SK-N-SH (cell line): ENCODE results near the gene PNKP. TPM values are rescaled to one million over a fixed set of nuclear protein-coding genes. Genes with fewer than 3 reads are reported as not detected.

Source experiments
- CTCF ChIA-PET: fragments of 300-600, 350-600 bp; formaldehyde crosslinking; extraction: SDS; loops from one replicate; lab custom pipeline; 2021; lab: Yijun Ruan, JAX
- POLR2A ChIA-PET: fragments of 350-600 bp; sonication (Branson Sonifier 250); formaldehyde crosslinking; extraction: SDS; loops from one replicate; lab custom pipeline; 2020; ENCODE audit warnings: antibody characterized with exemption, inconsistent platforms; lab: Yijun Ruan, JAX
- DNase-seq: peaks from one replicate; pipeline ENCODE4 v3.0.0; 2012
- H2AFZ ChIP-seq: fragments of 200-600 bp; sonication (generic); 2 replicates; pipeline ENCODE4 v1.8.1; 2016; ENCODE audit warnings: antibody characterized with exemption, mild to moderate bottlenecking, low read depth
- H3F3A ChIP-seq: fragments of 200-600 bp; sonication (generic); replicated peaks from 2 replicates; pipeline ENCODE3; 2016; ENCODE audit warnings: antibody characterized with exemption, mild to moderate bottlenecking; ENCODE audit not compliant: insufficient read depth
- H3K27ac ChIP-seq, 2 experiments: fragments of 200-500 bp in 1 of 2; fragments of 200-600 bp in 1 of 2; sonication (Bioruptor generic) in 1 of 2; sonication (generic), shearing (Covaris generic) in 1 of 2; 2 replicates each; pipeline versions ENCODE4 v1.5.1 to v1.6.1; 2014 to 2016; ENCODE audit warnings: low read depth in 2 of 2, inconsistent platforms in 1 of 2, low read length in 1 of 2, mild to moderate bottlenecking in 1 of 2, mixed read lengths in 1 of 2
- H3K27me3 ChIP-seq: fragments of 200-600 bp; sonication (generic), shearing (Covaris generic); 2 replicates; pipeline ENCODE4 v1.6.1; 2016; ENCODE audit warnings: mixed run types; ENCODE audit not compliant: insufficient read depth
- H3K36me3 ChIP-seq, 2 experiments: fragments of 200-500 bp in 1 of 2; fragments of 200-600 bp in 1 of 2; sonication (Bioruptor generic) in 1 of 2; sonication (generic) in 1 of 2; replicated peaks in 1 of 2; 2 replicates each; pipeline versions ENCODE3 to v1.5.1; 2014 to 2016; ENCODE audit warnings: low read length in 1 of 2, mild to moderate bottlenecking in 1 of 2; ENCODE audit not compliant: insufficient read depth in 2 of 2, control insufficient read depth in 1 of 2
- H3K4me1 ChIP-seq, 2 experiments: fragments of 200-500 bp in 1 of 2; fragments of 200-600 bp in 1 of 2; sonication (Bioruptor generic) in 1 of 2; sonication (generic), shearing (Covaris generic) in 1 of 2; 2 replicates each; pipeline versions ENCODE4 v1.5.1 to v1.6.1; 2014 to 2016; ENCODE audit warnings: low read depth in 1 of 2, low read length in 1 of 2, mixed run types in 1 of 2; ENCODE audit not compliant: insufficient read depth in 2 of 2, control insufficient read depth in 1 of 2
- H3K4me2 ChIP-seq: fragments of 200-600 bp; sonication (generic), shearing (Covaris generic); 2 replicates; pipeline ENCODE4 v1.6.1; 2017; ENCODE audit warnings: mixed run types
- H3K4me3 ChIP-seq, 2 experiments: fragments of 200-500 bp in 1 of 2; fragments of 200-600 bp in 1 of 2; sonication (Bioruptor generic) in 1 of 2; sonication (generic), shearing (Covaris generic) in 1 of 2; 2 replicates each; pipeline versions ENCODE4 v1.5.1 to v1.8.1; 2014 to 2016; ENCODE audit warnings: low read depth in 2 of 2, inconsistent platforms in 1 of 2, low read length in 1 of 2, mild to moderate bottlenecking in 1 of 2, mixed read lengths in 1 of 2, moderate library complexity in 1 of 2
- H3K79me2 ChIP-seq: fragments of 200-600 bp; sonication (generic); 2 replicates; pipeline ENCODE4 v1.8.1; 2017; ENCODE audit warnings: mild to moderate bottlenecking; ENCODE audit not compliant: insufficient read depth
- H3K9ac ChIP-seq: fragments of 200-600 bp; sonication (generic); 2 replicates; pipeline ENCODE4 v1.6.1; 2017; ENCODE audit warnings: mixed run types
- H3K9me2 ChIP-seq: fragments of 200-600 bp; sonication (generic); 2 replicates; pipeline ENCODE4 v1.6.1; 2017; ENCODE audit warnings: mixed run types
- H3K9me3 ChIP-seq: fragments of 200-600 bp; sonication (generic); 2 replicates; pipeline ENCODE4 v1.6.1; 2017; ENCODE audit warnings: mixed run types, mild to moderate bottlenecking, moderate library complexity
- H4K20me1 ChIP-seq: fragments of 200-600 bp; sonication (generic); 2 replicates; pipeline ENCODE4 v1.6.1; 2017; ENCODE audit warnings: mild to moderate bottlenecking, mixed run types; ENCODE audit not compliant: insufficient read depth
- ELF1 ChIP-seq: IDR thresholded peaks from 2 replicates; pipeline ENCODE4 v1.4.0; 2012
- EP300 ChIP-seq, 2 experiments: IDR thresholded peaks; 2 replicates each; pipeline versions ENCODE4 v1.4.0 to v1.6.1; 2012; ENCODE audit warnings: borderline replicate concordance in 1 of 2, low read depth in 1 of 2, low read length in 1 of 2
- EZH2phosphoT487 ChIP-seq: fragments of 200-600 bp; sonication (generic); IDR thresholded peaks from 2 replicates; pipeline ENCODE4 v1.6.1; 2017; ENCODE audit warnings: low read depth, mixed run types, mild to moderate bottlenecking, antibody characterized with exemption, moderate library complexity, borderline replicate concordance
- FOXJ3 ChIP-seq: sonication (generic); formaldehyde crosslinking; IDR thresholded peaks from 2 replicates; pipeline ENCODE4 v1.5.1; 2020; ENCODE audit warnings: mild to moderate bottlenecking, missing genetic modification reagents
- GABPA ChIP-seq: IDR thresholded peaks from 2 replicates; pipeline ENCODE4 v1.4.0; 2012; ENCODE audit warnings: low read depth, mild to moderate bottlenecking
- GATA2 ChIP-seq: sonication (generic); formaldehyde crosslinking; IDR thresholded peaks from 2 replicates; pipeline ENCODE4 v1.5.0; 2020; ENCODE audit warnings: mild to moderate bottlenecking, missing genetic modification reagents
- MEF2A ChIP-seq: IDR thresholded peaks from 2 replicates; pipeline ENCODE4 v1.4.0; 2012; ENCODE audit warnings: low read depth, borderline replicate concordance
- NFIC ChIP-seq: IDR thresholded peaks from 2 replicates; pipeline ENCODE4 v1.4.0; 2012; ENCODE audit warnings: borderline replicate concordance
- NRF1 ChIP-seq: IDR thresholded peaks from 2 replicates; pipeline ENCODE4 v1.6.1; 2012; ENCODE audit warnings: low read depth, mild to moderate bottlenecking, low read length
- RCOR1 ChIP-seq: fragments of 150-350 bp; IDR thresholded peaks from 2 replicates; pipeline ENCODE4 v1.6.1; 2017; ENCODE audit warnings: antibody characterized with exemption, low read length
- RXRA ChIP-seq: IDR thresholded peaks from 2 replicates; pipeline ENCODE4 v1.4.0; 2012; ENCODE audit warnings: low read depth, mild to moderate bottlenecking, borderline replicate concordance
- SMC3 ChIP-seq: IDR thresholded peaks from 2 replicates; pipeline ENCODE4 v1.6.1; 2012; ENCODE audit warnings: low read depth, low read length, improper control_type of control experiment
- TAF1 ChIP-seq: IDR thresholded peaks from 2 replicates; pipeline ENCODE4 v1.6.1; 2012; ENCODE audit warnings: low read depth, mild to moderate bottlenecking, low read length, moderate library complexity, borderline replicate concordance
- TCF12 ChIP-seq: IDR thresholded peaks from 2 replicates; pipeline ENCODE4 v1.4.0; 2012
- WGBS: methylation state at CpG from one replicate; pipeline ENCODE4 v1.1.6; 2017; ENCODE audit warnings: low lambda C conversion rate; 5-methylcytosine and 5-hydroxymethylcytosine counted together
- polyA plus RNA-seq, 3 experiments: library from polyadenylated mRNA; depleted of rRNA; stranded (reverse); fragments of >200 nt; gene quantifications; 2 replicates each; pipeline ENCODE4 v1.2.3, GENCODE V29; 2012
- TF ChIP-seq, protein P1 (sequence below): IDR thresholded peaks from 2 replicates; pipeline ENCODE4 v1.4.0; 2012; ENCODE audit warnings: low read depth, borderline replicate concordance
- TF ChIP-seq, protein P2 (sequence below): fragments of 150-350 bp; IDR thresholded peaks from 2 replicates; pipeline ENCODE4 v1.6.1; 2016; ENCODE audit warnings: mild to moderate bottlenecking, low read depth, low read length
- TF ChIP-seq, protein P3 (sequence below): IDR thresholded peaks from 2 replicates; pipeline ENCODE4 v1.4.0; 2012; ENCODE audit warnings: low read depth, borderline replicate concordance
- TF ChIP-seq, protein P4 (sequence below): IDR thresholded peaks from 2 replicates; pipeline ENCODE4; 2012

Gene PNKP
- polyA plus RNA-seq, 1 of the 3 experiments (the other 2 are of a cell fraction) = 52.0 TPM

DNA sequence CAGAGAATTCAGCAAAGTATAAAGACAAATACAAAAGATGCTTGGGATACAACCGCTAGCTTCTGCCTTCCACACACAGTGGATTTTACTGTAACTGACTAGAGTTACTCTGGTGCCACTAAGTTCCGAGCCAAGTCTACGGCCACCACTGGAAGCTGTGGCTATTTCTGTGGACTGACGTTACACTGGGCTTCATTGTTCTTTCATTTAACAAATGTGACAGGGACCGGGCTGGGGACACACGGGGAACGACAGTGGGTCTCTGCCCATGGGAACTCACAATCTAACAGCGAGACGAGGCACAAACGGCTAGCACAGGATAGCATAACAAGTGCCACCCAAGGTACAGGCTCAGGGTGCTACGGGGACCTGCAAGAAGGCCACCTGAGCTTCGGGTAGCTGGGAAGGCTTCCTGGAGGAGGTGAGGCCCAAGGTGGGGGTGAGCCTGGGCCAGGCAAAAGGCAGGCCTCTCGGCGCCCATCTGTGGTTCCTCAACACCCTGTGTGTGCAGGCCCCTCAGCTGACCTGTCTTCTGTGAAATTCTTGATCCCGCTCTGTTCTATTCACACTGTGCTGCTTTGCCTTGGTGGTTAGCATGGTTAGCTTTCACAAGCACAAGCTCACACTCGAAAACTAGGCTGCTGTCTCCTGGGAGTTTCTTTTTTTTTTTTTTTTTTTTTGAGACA is 39.6 kb upstream of the PNKP start:
- H4K20me1 ChIP-seq = no peaks in the 10 kb centered on the region
- peaks cover 3% of the 10 kb centered on the region; the same call in 1 of the 2 replicates for H3K79me2 ChIP-seq
- WGBS = 97% methylated on average over 12 of the region's 16 CpGs
- POLR2A ChIA-PET = no interaction called here
- H3K4me2 ChIP-seq = no peak overlapping the region
- H3K4me1 ChIP-seq = no peaks in the 10 kb centered on the region
- no peak for TF ChIP-seq NFIC
- no peak for TF ChIP-seq GABPA
- TF ChIP-seq NRF1 = no peak
- TF ChIP-seq TAF1 = no peak
- no peak for TF ChIP-seq TCF12
- no peak for TF ChIP-seq EZH2phosphoT487
- TF ChIP-seq, all 33 proteins: peak for 0
- H3K27ac ChIP-seq = no peak overlapping the region
- H3K4me3 ChIP-seq = no peak overlapping the region
- H3K9me3 ChIP-seq = no peaks in the 10 kb centered on the region
- DNase-seq = no peak
- no peaks in the 10 kb centered on the region for H3K27me3 ChIP-seq
- H2AFZ ChIP-seq = no peak overlapping the region
- CTCF ChIA-PET = interaction anchor here (1.0 kb wide), 1 partner anchor 16 kb away, joined by 3 read pairs; no protein-coding TSS in a partner anchor
- peaks cover 4 to 17% of the 10 kb centered on the region in 2 experiments for H3K36me3 ChIP-seq
- peaks cover 4% of the 10 kb centered on the region for H3F3A ChIP-seq
- no peaks in the 10 kb centered on the region for H3K9me2 ChIP-seq
- no peak overlapping the region for H3K9ac ChIP-seq

DNA sequence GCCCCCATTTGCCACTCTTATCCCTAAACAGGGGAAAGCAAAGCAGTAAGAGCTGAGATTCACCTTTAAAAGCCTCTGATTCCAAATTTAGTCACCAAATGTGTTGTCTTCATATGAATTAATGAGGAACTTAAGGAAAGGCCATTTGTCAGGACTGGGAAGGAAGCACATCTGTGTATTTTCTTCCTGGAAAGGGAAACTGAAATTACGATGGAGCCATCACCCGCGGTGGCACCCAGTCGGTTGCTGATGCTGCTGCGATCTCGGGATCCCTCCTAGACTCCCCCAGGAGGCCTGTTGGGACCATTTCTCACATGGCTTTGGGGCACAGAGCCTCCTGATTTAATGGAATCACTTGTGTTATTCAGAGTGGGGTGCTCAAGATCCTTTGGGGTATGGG is 36.8 kb upstream of the PNKP start:
- Histone ChIP-seq H3K79me2 (no peaks in the 10 kb centered on the region), H3K27me3 (no peaks in the 10 kb centered on the region), H3K9me2 (no peaks in the 10 kb centered on the region), H2AFZ (no peak overlapping the region), H3K4me3 (no peak overlapping the region), H3K4me2 (no peak overlapping the region), H4K20me1 (no peaks in the 10 kb centered on the region), H3K27ac (no peak overlapping the region), H3K36me3 (peaks cover 0 to 12% of the 10 kb centered on the region in 2 experiments), H3K4me1 (no peaks in the 10 kb centered on the region), H3F3A (peaks cover 4% of the 10 kb centered on the region), H3K9ac (no peak overlapping the region), H3K9me3 (no peaks in the 10 kb centered on the region)
- 80% methylated on average over 6 of the region's 6 CpGs for WGBS
- ChIA-PET CTCF (interaction anchor here (1.5 kb wide), 1 partner anchor 10 kb away, joined by 4 read pairs; no protein-coding TSS in a partner anchor), POLR2A (no interaction called here)
- no peak for DNase-seq
- TF ChIP-seq, protein P1, sequence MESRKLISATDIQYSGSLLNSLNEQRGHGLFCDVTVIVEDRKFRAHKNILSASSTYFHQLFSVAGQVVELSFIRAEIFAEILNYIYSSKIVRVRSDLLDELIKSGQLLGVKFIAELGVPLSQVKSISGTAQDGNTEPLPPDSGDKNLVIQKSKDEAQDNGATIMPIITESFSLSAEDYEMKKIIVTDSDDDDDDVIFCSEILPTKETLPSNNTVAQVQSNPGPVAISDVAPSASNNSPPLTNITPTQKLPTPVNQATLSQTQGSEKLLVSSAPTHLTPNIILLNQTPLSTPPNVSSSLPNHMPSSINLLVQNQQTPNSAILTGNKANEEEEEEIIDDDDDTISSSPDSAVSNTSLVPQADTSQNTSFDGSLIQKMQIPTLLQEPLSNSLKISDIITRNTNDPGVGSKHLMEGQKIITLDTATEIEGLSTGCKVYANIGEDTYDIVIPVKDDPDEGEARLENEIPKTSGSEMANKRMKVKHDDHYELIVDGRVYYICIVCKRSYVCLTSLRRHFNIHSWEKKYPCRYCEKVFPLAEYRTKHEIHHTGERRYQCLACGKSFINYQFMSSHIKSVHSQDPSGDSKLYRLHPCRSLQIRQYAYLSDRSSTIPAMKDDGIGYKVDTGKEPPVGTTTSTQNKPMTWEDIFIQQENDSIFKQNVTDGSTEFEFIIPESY = no peak
- TF ChIP-seq FOXJ3 (CRISPR knock-in tag) (no peak), RCOR1 (no peak), TCF12 (no peak), ELF1 (no peak), NFIC (no peak), GATA2 (CRISPR knock-in tag) (no peak), EP300 (IDR thresholded peaks at IDR 0.05; ENCODE audit: borderline replicate concordance in 1 of 2, low read depth in 1 of 2, low read length in 1 of 2) (no peak), GABPA (no peak), EZH2phosphoT487 (no peak), RXRA (no peak), MEF2A (no peak), SMC3 (no peak)
- TF ChIP-seq, protein P2, sequence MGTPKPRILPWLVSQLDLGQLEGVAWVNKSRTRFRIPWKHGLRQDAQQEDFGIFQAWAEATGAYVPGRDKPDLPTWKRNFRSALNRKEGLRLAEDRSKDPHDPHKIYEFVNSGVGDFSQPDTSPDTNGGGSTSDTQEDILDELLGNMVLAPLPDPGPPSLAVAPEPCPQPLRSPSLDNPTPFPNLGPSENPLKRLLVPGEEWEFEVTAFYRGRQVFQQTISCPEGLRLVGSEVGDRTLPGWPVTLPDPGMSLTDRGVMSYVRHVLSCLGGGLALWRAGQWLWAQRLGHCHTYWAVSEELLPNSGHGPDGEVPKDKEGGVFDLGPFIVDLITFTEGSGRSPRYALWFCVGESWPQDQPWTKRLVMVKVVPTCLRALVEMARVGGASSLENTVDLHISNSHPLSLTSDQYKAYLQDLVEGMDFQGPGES = no peak
- TF ChIP-seq, protein P3, sequence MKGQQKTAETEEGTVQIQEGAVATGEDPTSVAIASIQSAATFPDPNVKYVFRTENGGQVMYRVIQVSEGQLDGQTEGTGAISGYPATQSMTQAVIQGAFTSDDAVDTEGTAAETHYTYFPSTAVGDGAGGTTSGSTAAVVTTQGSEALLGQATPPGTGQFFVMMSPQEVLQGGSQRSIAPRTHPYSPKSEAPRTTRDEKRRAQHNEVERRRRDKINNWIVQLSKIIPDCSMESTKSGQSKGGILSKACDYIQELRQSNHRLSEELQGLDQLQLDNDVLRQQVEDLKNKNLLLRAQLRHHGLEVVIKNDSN = no peak
- TF ChIP-seq, protein P4, sequence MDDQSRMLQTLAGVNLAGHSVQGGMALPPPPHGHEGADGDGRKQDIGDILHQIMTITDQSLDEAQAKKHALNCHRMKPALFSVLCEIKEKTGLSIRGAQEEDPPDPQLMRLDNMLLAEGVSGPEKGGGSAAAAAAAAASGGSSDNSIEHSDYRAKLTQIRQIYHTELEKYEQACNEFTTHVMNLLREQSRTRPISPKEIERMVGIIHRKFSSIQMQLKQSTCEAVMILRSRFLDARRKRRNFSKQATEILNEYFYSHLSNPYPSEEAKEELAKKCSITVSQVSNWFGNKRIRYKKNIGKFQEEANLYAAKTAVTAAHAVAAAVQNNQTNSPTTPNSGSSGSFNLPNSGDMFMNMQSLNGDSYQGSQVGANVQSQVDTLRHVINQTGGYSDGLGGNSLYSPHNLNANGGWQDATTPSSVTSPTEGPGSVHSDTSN = no peak
